HepG2 (cell line): Measurements from ENCODE around the gene HSD11B2. TPM values are rescaled to one million over a fixed set of nuclear protein-coding genes. Genes with fewer than 3 reads are reported as not detected.

Experiments used
- CERS6 ChIP-seq: sonication (generic); formaldehyde crosslinking; IDR thresholded peaks from 2 replicates; pipeline ENCODE4 v1.5.0; 2020; ENCODE audit warnings: missing genetic modification reagents
- GATA4 ChIP-seq: sonication (generic); IDR thresholded peaks from 2 replicates; pipeline ENCODE4 v1.6.1; 2016; ENCODE audit warnings: antibody characterized with exemption, low read depth, borderline replicate concordance
- HMG20A ChIP-seq: IDR thresholded peaks from 2 replicates; pipeline ENCODE4 v1.6.1; 2016; ENCODE audit warnings: borderline replicate concordance
- HMG20B ChIP-seq: conservative IDR thresholded peaks from 2 replicates; pipeline ENCODE4 v1.6.1; 2016; ENCODE audit warnings: missing genetic modification reagents, missing compliant biosample characterization
- MYC ChIP-seq: sonication (generic); formaldehyde crosslinking; IDR thresholded peaks from 2 replicates; pipeline ENCODE4 v1.9.0; 2021; ENCODE audit warnings: missing genetic modification reagents, borderline replicate concordance
- RCOR2 ChIP-seq: IDR thresholded peaks from 2 replicates; pipeline ENCODE4 v1.6.1; 2016; ENCODE audit warnings: missing biosample characterization, missing genetic modification reagents
- SRSF9 ChIP-seq: fragments of 200-400 bp; formaldehyde crosslinking; IDR thresholded peaks from 2 replicates; pipeline ENCODE4 v1.6.1; 2018; ENCODE audit warnings: borderline replicate concordance, mild to moderate bottlenecking, low read depth, low read length; ENCODE audit not compliant: insufficient read depth, poor library complexity, severe bottlenecking
- ZBTB8A ChIP-seq: sonication (generic); formaldehyde crosslinking; IDR thresholded peaks from 2 replicates; pipeline ENCODE4 v1.4.0; 2020; ENCODE audit warnings: mild to moderate bottlenecking, low read depth, missing genetic modification reagents, borderline replicate concordance
- ZNF274 ChIP-seq: sonication (generic); formaldehyde crosslinking; IDR thresholded peaks from 2 replicates; pipeline ENCODE4 v1.5.1; 2020; ENCODE audit warnings: mild to moderate bottlenecking, missing genetic modification reagents
- ZNF33B ChIP-seq: sonication (generic); formaldehyde crosslinking; IDR thresholded peaks from 2 replicates; pipeline ENCODE4 v1.5.1; 2020; ENCODE audit warnings: mild to moderate bottlenecking, missing genetic modification reagents
- ZNF446 ChIP-seq: sonication (generic); formaldehyde crosslinking; IDR thresholded peaks from 2 replicates; pipeline ENCODE4 v1.5.0; 2020; ENCODE audit warnings: mild to moderate bottlenecking, missing genetic modification reagents
- ZNF556 ChIP-seq: sonication (generic); formaldehyde crosslinking; IDR thresholded peaks from 2 replicates; pipeline ENCODE4 v1.4.0; 2020; ENCODE audit warnings: mild to moderate bottlenecking, missing genetic modification reagents, borderline replicate concordance
- polyA plus RNA-seq, 8 experiments: library from polyadenylated mRNA; depleted of rRNA in 3 of 8; stranded (reverse) in 7 of 8; unstranded in 1 of 8; fragments of >200 nt; fragmentation: Illumina TruSeq in 4 of 8; extraction: Trizol in 4 of 8; gene quantifications; 2 replicates each; pipeline versions ENCODE4 v1.2.1 to v1.2.3, GENCODE V29; 2011 to 2016; ENCODE audit warnings: low read depth in 4 of 8, missing spikeins in 1 of 8, mixed read lengths in 1 of 8; ENCODE audit not compliant: insufficient read depth in 1 of 8
- total RNA-seq, 5 experiments: library from RNA; depleted of rRNA; stranded (reverse); fragments of >200 nt; fragmentation: Illumina TruSeq; extraction: Trizol; gene quantifications; 2 replicates each; pipeline ENCODE4 v1.2.3, GENCODE V29; 2016; ENCODE audit warnings: low read depth in 1 of 5

The HSD11B2 gene
- total and polyA plus RNA-seq, 2 of the 13 experiments (the other 11 are each of a cell fraction or from before 2014, with no cell fraction given) = 8.9 to 13.6 TPM

GRCh38 chr16:67480833-67481560, 50.1 kb downstream of the HSD11B2 start, which contains the start of gene ATP6V0D1 (continued):
- TF ChIP-seq ZNF33B (CRISPR knock-in tag) = no peak; the same call in 1 of the 2 replicates
- peak; percentile 74; the same call in 1 of the 2 replicates for TF ChIP-seq ZNF274 (CRISPR knock-in tag)
- TF ChIP-seq ZNF446 (CRISPR knock-in tag) = no peak
- TF ChIP-seq MYC (CRISPR knock-in tag) = peak; percentile 88
- TF ChIP-seq ZNF556 = peak; percentile 86
- TF ChIP-seq SRSF9 = no peak
- TF ChIP-seq HMG20B = 0 out of 2 replicates have a peak, but pooled peaks have one; percentile 53
- TF ChIP-seq GATA4 = no peak
- TF ChIP-seq ZBTB8A (CRISPR knock-in tag) = no peak; the same call in 1 of the 2 replicates
- 0 out of 2 replicates have a peak, but pooled peaks have one; percentile 27 for TF ChIP-seq RCOR2
- 0 out of 2 replicates have a peak, but pooled peaks have one; percentile 17 for TF ChIP-seq HMG20A (CRISPR knock-in tag)
- peak; percentile 78; the same call in 1 of the 2 replicates for TF ChIP-seq CERS6 (CRISPR knock-in tag)
